ENCODE data around the gene WDR76.

Gene WDR76

GRCh38 chr15:43915631-43916325 lies 89.0 kb downstream of the WDR76 start:
- DNase-seq: no peak

GRCh38 chr15:43916326-43916660 lies 89.5 kb downstream of the WDR76 start:
- DNase-seq: no peak

Measured in GF-D8 (cell line).